BE2C (cell line): ENCODE results near the gene SKIL.
"Not testable (repeated sequence)": the region's sequence is repeated elsewhere in the genome, so short reads cannot be mapped to it uniquely, and the experiment has no call there.

Experiments
- DNase-seq: peaks from one replicate; pipeline ENCODE4 v3.0.0-alpha.2; 2020
- H3K27me3 ChIP-seq: fragments of 250-450 bp; sonication (Bioruptor Pico); 2 replicates; pipeline ENCODE4 v1.5.1; 2020; ENCODE audit warnings: mild to moderate bottlenecking
- H3K36me3 ChIP-seq: fragments of 250-450 bp; sonication (Bioruptor Pico); 2 replicates; pipeline ENCODE4 v1.5.1; 2020; ENCODE audit warnings: mild to moderate bottlenecking
- H3K4me1 ChIP-seq: fragments of 250-450 bp; sonication (Bioruptor Pico); 2 replicates; pipeline ENCODE4 v1.5.1; 2020
- H3K4me3 ChIP-seq: 2 replicates; pipeline ENCODE4 v1.5.1; 2011; ENCODE audit warnings: low read depth, low read length
- H3K9me3 ChIP-seq: fragments of 250-450 bp; sonication (Bioruptor Pico); 2 replicates; pipeline ENCODE4 v1.5.1; 2020
- TF ChIP-seq, protein P1 (sequence below): IDR thresholded peaks from 2 replicates; pipeline ENCODE4 v1.5.1; 2012; ENCODE audit warnings: mild to moderate bottlenecking, low read depth, low read length

The SKIL gene

DNA sequence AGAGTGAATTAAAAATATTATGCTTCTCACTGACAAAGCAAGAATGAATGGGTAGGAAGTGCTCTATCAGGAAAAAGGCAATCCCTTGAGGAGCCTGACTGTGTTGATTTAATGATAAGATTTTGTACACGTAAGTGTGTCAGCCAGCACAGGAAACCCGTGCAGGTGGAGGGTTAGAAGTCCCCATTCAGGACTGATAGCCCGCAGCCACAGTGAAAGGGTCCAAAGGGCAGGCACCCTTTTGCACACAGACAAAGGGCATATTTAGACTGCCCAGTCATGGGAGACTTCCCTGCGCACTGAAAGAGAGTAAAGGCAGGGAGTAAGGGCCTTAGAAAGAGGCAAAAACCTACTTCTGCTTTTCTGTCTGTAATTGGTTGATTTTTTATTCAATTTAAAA lies 26.4 kb upstream of the SKIL start:
- no peak overlapping the region for H3K4me3 ChIP-seq
- no peaks in the 10 kb centered on the region for H3K36me3 ChIP-seq
- peaks cover 7% of the 10 kb centered on the region for H3K9me3 ChIP-seq
- DNase-seq: no peak
- H3K27me3 ChIP-seq: no peaks in the 10 kb centered on the region
- H3K4me1 ChIP-seq: no peaks in the 10 kb centered on the region
- TF ChIP-seq, protein P1, sequence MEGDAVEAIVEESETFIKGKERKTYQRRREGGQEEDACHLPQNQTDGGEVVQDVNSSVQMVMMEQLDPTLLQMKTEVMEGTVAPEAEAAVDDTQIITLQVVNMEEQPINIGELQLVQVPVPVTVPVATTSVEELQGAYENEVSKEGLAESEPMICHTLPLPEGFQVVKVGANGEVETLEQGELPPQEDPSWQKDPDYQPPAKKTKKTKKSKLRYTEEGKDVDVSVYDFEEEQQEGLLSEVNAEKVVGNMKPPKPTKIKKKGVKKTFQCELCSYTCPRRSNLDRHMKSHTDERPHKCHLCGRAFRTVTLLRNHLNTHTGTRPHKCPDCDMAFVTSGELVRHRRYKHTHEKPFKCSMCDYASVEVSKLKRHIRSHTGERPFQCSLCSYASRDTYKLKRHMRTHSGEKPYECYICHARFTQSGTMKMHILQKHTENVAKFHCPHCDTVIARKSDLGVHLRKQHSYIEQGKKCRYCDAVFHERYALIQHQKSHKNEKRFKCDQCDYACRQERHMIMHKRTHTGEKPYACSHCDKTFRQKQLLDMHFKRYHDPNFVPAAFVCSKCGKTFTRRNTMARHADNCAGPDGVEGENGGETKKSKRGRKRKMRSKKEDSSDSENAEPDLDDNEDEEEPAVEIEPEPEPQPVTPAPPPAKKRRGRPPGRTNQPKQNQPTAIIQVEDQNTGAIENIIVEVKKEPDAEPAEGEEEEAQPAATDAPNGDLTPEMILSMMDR: no peak

- H3K9me3 ChIP-seq: peaks cover 2% of the 10 kb centered on the region; the same call in 1 of the 2 replicates
- TF ChIP-seq, protein P1: no peak
These were observed 20.1 kb upstream of the SKIL start for GRCh38 chr3:170337420-170337819.

GRCh38 chr3:170338690-170339340 lies 18.7 kb upstream of the SKIL start:
- Histone ChIP-seq H3K4me3 (no peak overlapping the region), H3K27me3 (no peaks in the 10 kb centered on the region), H3K9me3 (peaks cover 2% of the 10 kb centered on the region; the same call in 1 of the 2 replicates), H3K4me1 (peaks cover 1% of the 10 kb centered on the region; the same call in 1 of the 2 replicates), H3K36me3 (no peaks in the 10 kb centered on the region)
- DNase-seq: no peak
- TF ChIP-seq, protein P1: no peak

More at GRCh38 chr3:170337420-170337819, 20.1 kb upstream of the SKIL start:
- DNase-seq: no peak
- H3K4me1 ChIP-seq: no peaks in the 10 kb centered on the region
- H3K27me3 ChIP-seq: no peaks in the 10 kb centered on the region
- H3K36me3 ChIP-seq: no peaks in the 10 kb centered on the region
- no peak overlapping the region for H3K4me3 ChIP-seq

DNA sequence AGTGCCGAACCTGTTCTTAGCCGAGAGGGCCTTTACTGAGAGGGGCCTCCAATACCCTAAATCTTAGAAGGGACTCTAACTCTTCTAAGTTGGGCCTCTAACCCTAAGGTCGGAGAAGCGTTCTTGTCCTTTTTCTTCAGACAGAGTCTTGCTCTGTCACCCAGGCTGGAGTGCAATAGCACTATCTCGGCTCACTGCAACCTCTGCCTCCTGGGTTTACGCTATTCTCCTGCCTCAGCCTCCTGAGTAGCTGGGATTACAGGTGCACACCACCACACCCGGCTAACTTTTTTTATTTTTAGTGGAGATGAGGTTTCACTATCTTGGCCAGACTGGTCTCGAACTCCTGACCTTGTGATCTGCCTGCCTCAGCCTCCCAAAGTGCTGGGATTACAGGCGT lies 15.2 kb upstream of the SKIL start:
- not testable (repeated sequence) for H3K4me3 ChIP-seq, H3K36me3 ChIP-seq, H3K4me1 ChIP-seq, H3K9me3 ChIP-seq, H3K27me3 ChIP-seq, DNase-seq

GRCh38 chr3:170343859-170344258 lies 13.7 kb upstream of the SKIL start:
- H3K27me3 ChIP-seq, H3K36me3 ChIP-seq, DNase-seq, H3K4me3 ChIP-seq, H3K9me3 ChIP-seq, H3K4me1 ChIP-seq: not testable (repeated sequence)

DNA sequence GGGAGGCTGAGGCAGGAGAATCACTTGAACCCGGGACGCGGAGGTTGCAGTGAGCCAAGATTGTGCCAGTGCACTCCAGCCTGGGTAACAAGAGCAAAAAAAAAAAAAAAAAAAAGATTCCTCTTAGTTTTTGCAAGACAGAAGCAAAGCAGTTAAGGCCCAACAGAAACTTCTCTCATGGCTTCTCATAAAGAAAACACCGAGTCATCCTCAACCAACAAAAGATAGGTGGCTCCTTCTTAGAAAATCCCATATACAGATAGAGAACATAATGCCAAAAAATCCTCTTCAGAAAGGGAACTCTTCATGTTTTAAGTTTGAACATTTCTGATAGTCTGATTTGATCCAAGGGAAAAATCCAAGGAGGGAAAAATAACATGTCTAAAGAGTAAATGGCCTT lies 12.5 kb upstream of the SKIL start:
- H3K4me1 ChIP-seq: peaks cover 4% of the 10 kb centered on the region; the same call in 1 of the 2 replicates
- no peak for DNase-seq

More for the DNA sequence above, 12.5 kb upstream of the SKIL start:
- no peaks in the 10 kb centered on the region for H3K36me3 ChIP-seq
- TF ChIP-seq, protein P1: no peak
- peaks cover 2% of the 10 kb centered on the region; the same call in 1 of the 2 replicates for H3K9me3 ChIP-seq
- H3K4me3 ChIP-seq: no peak overlapping the region
- no peaks in the 10 kb centered on the region for H3K27me3 ChIP-seq
